Ovary (tissue), 9 donors: ENCODE results near the gene ACOT7. TPM values are rescaled to one million over a fixed set of nuclear protein-coding genes. Genes with fewer than 3 reads are reported as not detected.

ENCODE experiments used
- DNase-seq, 5 donors: peaks; one replicate each; pipeline ENCODE4 v3.0.0-alpha.2; 2019 to 2020
- H3K27ac ChIP-seq, 2 donors: fragments of 200-600 bp; one replicate each; pipeline versions ENCODE4 v1.5.1 to v1.8.0; 2019 to 2022
- H3K27me3 ChIP-seq: fragments of 200-600 bp; one replicate; pipeline ENCODE4 v1.8.0; 2022
- H3K36me3 ChIP-seq: fragments of 200-600 bp; sonication (generic); one replicate; pipeline ENCODE4 v1.5.1; 2019
- H3K4me1 ChIP-seq: one replicate; pipeline ENCODE4 v1.8.1; 2013; ENCODE audit warnings: mild to moderate bottlenecking, moderate library complexity; ENCODE audit not compliant: insufficient read depth
- H3K4me3 ChIP-seq: fragments of 200-600 bp; sonication (generic); one replicate; pipeline ENCODE4 v1.5.1; 2017
- H3K9me3 ChIP-seq, 2 donors: fragments of 200-600 bp in 1 of 2; sonication (generic) in 1 of 2; one replicate each; pipeline versions ENCODE4 v1.5.1 to v1.8.1; 2013 to 2019; ENCODE audit warnings: mild to moderate bottlenecking in 1 of 2, moderate library complexity in 1 of 2
- EP300 ChIP-seq: sonication (generic); formaldehyde crosslinking; IDR thresholded peaks from one replicate; pipeline ENCODE4 v1.6.1; 2017; ENCODE audit warnings: antibody characterized with exemption
- POLR2A ChIP-seq: fragments of 450-650 bp; IDR thresholded peaks from one replicate; pipeline ENCODE4 v1.6.1; 2017; ENCODE audit warnings: antibody characterized with exemption, mild to moderate bottlenecking, moderate library complexity
- WGBS, 3 donors: extraction: QIAGEN DNeasy Blood & Tissue Kit in 1 of 3; methylation state at CpG; one replicate each; pipeline versions ENCODE4 v1.1.5 to v1.1.7; 2013 to 2017; 5-methylcytosine and 5-hydroxymethylcytosine counted together
- intact Hi-C, 4 donors: fragments of 100-400 bp; cut with DNase I; formaldehyde crosslinking; loops; one replicate each; pipeline versions ENCODE4 v1.11.0 to v1.15.1; 2022 to 2023
- polyA plus RNA-seq, 2 donors: library from polyadenylated mRNA; stranded (reverse); fragments of 200-250 nt in 1 of 2; fragments of 350-450 nt in 1 of 2; fragmentation: Illumina TruSeq in 1 of 2; extraction: RNeasy Lipid Tissue Mini Kit (QIAGEN cat#74804) in 1 of 2; gene quantifications; one replicate each; pipeline ENCODE4 v1.2.3, GENCODE V29; 2013 to 2014
- total RNA-seq, 7 donors: library from RNA; depleted of rRNA in 2 of 7; stranded (reverse); fragments of >200 nt in 2 of 7; fragmentation: NEBNext Ultra II Directional in 3 of 7; extraction: Animal tissue kit (Norgen Biotek cat#: 25700) in 3 of 7; gene quantifications; one replicate each; pipeline versions ENCODE4 v1.1.0 to v1.2.4, GENCODE V29; 2016 to 2023
- TF ChIP-seq, protein P1 (sequence below), 3 donors: fragments of 450-650 bp in 2 of 3; fragments of 200-600 bp in 1 of 3; IDR thresholded peaks; one replicate each; pipeline versions ENCODE4 v1.5.1 to v1.8.0; 2016 to 2022; ENCODE audit warnings: antibody characterized with exemption in 3 of 3, mild to moderate bottlenecking in 1 of 3
- donor health status: DM: no; HTN: no; CAD: no; lungs with moderate emphysema.
- donor health status: DM: no; HTN: no; CAD: no.
- donor health status: Bipolar disorder and iron deficiency.
- donor health status: DM: yes; HTN: yes; CAD: no.
- donor health status: DM: no; HTN: no; CAD: no.
- donor health status: DM: yes; HTN: yes; CAD: no.

Gene ACOT7
- total and polyA plus RNA-seq, 9 donors, result 6.4 to 20.7 (median 11.3) TPM

DNA sequence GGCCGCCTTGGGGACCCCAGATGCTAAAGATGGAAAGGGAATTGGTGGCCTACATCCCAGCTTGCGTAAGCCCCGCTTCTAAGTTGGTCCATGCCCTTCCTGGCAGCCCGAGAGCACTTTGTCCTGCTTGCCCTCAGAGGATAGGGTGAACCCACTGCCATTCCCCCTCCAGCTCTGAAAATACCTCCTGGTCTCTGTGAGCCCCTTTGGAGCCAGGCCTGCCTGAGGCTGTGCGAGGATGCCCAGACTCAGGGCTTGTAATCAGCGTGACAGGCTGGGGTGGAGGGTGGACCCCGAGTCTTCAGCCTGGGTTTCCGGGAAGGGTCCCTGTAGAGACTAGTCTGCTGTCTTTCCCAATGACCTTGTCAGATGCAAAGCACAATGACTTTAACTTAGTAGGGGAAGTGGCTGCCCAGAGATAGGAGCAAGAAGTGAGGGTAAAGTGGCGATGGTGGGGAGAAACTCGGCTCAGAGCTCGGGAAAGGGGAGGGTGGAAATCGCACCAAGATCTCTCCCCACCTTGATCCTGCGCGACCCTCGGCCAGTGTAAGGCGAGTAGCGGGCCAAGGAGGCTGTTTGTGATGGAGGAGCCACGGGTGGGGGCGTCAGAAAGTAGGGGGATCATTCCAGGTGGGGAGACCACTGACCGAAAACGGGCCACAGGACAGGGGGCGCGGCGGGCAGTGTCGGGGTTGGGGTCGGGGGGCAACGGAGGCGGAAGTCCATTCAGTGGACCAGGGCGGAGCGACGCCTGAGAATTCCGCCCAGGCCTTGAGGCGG lies 152.3 kb downstream of the ACOT7 start:
- intact Hi-C loops, result loop anchor here in 3 of 4 donors (5.0 to 10.0 kb wide), 5 partner anchors 164 to 196 kb away; partner anchors contain the start of gene KCNAB2 (in 1 of the 3)
- no peak overlapping the region for H3K4me3 ChIP-seq
- WGBS, 3 donors, result 28 to 33% (median 29%) methylated on average over 33 of the region's 33 CpGs

DNA sequence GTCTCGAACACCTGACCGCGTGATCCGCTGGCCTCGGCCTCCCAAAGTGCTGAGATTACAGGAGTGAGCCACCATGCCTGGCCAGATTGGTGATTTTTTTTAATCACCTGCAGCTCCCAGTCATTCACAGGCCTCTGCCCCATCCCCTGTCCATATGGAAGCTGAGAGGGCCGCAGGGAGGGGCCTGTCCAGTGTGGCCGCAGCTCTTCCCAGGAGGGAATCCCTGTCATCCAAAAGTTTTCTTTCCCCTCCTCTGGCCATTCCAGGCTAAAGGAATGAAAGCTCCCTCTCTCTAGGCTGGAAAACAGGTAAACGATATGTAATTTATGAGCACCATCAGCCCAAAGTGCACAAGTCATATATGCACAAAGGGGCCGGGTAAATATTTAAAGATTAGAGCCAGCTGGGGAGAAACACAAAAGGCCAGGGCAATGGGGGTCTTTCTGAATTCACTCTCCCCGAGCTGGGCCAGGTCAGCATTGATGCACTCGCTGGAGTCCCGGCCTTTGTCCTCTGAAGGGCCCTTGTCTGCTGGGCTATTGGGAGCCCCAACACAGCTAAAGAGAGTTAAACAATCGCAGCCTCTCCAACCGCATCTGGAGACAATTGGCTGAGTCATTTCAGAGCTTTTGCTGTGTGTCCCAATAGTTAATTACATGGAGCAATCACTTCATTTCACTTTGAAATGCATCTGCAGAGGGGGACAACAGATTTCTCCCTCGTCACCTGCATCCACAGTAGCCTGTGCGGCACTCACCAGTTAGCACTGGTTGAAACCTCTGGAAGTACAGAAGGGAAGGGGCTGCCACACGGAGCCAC lies 153.4 kb downstream of the ACOT7 start:
- Histone ChIP-seq H3K27me3 (peaks cover 9% of the 10 kb centered on the region), H3K36me3 (no peaks in the 10 kb centered on the region), H3K9me3 (no peaks in the 10 kb centered on the region), H3K4me3 (no peak overlapping the region), H3K4me1 (peaks cover 4% of the 10 kb centered on the region), H3K27ac (no peak overlapping the region)
- WGBS, 3 donors, result 62 to 73% (median 69%) methylated on average over 17 of the region's 17 CpGs
- DNase-seq, result no peak
- TF ChIP-seq, protein P1, sequence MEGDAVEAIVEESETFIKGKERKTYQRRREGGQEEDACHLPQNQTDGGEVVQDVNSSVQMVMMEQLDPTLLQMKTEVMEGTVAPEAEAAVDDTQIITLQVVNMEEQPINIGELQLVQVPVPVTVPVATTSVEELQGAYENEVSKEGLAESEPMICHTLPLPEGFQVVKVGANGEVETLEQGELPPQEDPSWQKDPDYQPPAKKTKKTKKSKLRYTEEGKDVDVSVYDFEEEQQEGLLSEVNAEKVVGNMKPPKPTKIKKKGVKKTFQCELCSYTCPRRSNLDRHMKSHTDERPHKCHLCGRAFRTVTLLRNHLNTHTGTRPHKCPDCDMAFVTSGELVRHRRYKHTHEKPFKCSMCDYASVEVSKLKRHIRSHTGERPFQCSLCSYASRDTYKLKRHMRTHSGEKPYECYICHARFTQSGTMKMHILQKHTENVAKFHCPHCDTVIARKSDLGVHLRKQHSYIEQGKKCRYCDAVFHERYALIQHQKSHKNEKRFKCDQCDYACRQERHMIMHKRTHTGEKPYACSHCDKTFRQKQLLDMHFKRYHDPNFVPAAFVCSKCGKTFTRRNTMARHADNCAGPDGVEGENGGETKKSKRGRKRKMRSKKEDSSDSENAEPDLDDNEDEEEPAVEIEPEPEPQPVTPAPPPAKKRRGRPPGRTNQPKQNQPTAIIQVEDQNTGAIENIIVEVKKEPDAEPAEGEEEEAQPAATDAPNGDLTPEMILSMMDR (IDR thresholded peaks at IDR 0.05), result no peak
- TF ChIP-seq POLR2A, result no peak
- no peak for TF ChIP-seq EP300
- intact Hi-C loops, result loop anchor here in 3 of 4 donors (5.0 to 10.0 kb wide), 5 partner anchors 165 to 195 kb away; partner anchors contain the start of gene KCNAB2 (in 1 of the 3)

More for the DNA sequence above, 152.3 kb downstream of the ACOT7 start:
- Histone ChIP-seq H3K9me3 (no peaks in the 10 kb centered on the region), H3K27ac (no peak overlapping the region), H3K27me3 (peaks cover 15% of the 10 kb centered on the region), H3K4me1 (peaks cover 4% of the 10 kb centered on the region), H3K36me3 (no peaks in the 10 kb centered on the region)
- DNase-seq, result no peak
- TF ChIP-seq EP300 (no peak), POLR2A (no peak)
- TF ChIP-seq, protein P1 (IDR thresholded peaks at IDR 0.05), result no peak

DNA sequence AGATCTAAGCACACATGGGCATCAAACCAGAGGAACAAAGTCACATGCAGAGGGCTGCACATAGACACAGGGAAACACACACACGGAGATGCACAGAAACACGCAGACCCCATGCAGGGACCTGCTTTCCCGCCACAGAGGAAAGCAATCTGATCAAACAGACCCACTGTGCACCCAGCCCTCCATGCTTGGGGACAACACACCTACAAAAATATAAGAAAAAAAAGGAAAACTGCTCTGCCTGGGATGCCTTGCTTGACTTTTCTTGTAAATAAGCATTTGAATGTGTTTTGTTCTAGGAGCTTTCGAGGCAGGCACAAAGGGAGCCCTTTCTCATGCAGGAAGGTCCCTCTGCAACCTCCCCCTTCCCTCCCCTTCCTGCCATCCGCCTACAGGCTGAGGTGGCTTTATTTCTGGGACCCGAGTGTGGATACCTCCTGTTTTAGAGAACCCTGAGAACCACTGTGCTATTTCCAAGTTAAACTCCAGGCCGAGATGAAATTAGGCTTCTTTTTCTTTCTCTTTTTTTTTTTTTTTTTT lies 154.3 kb downstream of the ACOT7 start:
- WGBS, 3 donors, result 46 to 51% (median 50%) methylated on average over 7 of the region's 7 CpGs
- TF ChIP-seq, protein P1 (IDR thresholded peaks at IDR 0.05), result no peak
- TF ChIP-seq POLR2A (no peak), EP300 (no peak)
- H3K27me3 ChIP-seq, result peaks cover 9% of the 10 kb centered on the region

DNA sequence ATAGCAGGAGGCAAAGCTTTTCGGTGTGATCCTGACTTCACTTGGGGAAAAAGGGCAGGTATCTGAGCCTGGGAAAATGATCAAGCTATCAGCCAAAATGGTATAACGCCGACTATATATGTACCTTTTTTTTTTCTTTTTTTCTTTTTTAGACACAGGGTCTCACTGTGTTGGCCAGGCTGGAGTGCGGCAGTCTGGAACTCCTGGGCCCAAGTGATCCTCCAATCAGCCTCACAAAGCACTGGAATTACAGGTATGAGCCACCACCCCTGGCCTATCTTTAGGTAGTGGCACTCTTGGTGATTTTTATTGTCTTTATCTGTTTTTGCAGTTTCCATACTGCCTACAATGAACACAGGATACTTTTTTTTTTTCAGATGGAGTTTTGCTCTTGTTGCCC lies 156.5 kb downstream of the ACOT7 start:
- no peak for DNase-seq
- Histone ChIP-seq H3K27ac (no peak overlapping the region), H3K27me3 (no peaks in the 10 kb centered on the region), H3K9me3 (no peaks in the 10 kb centered on the region), H3K36me3 (no peaks in the 10 kb centered on the region), H3K4me1 (peaks cover 4% of the 10 kb centered on the region), H3K4me3 (no peak overlapping the region)
- WGBS, 3 donors, result 90 to 92% (median 92%) methylated on average over 4 of the region's 4 CpGs
- intact Hi-C loops, result no loop called here
- TF ChIP-seq EP300 (no peak), POLR2A (no peak)
- TF ChIP-seq, protein P1 (IDR thresholded peaks at IDR 0.05), result no peak

More for the DNA sequence above, 154.3 kb downstream of the ACOT7 start:
- Histone ChIP-seq H3K4me1 (peaks cover 4% of the 10 kb centered on the region), H3K9me3 (no peaks in the 10 kb centered on the region), H3K36me3 (no peaks in the 10 kb centered on the region), H3K27ac (no peak overlapping the region), H3K4me3 (no peak overlapping the region)
- intact Hi-C loops, result no loop called here
- DNase-seq, result no peak
